ENCODE measurements around the gene KIF16B. TPM values are rescaled to one million over a fixed set of nuclear protein-coding genes. Genes with fewer than 3 reads are reported as not detected.

Gene KIF16B
- total RNA-seq, 6 experiments from 2014 or later, result 0.31 to 3.4 (median 3.2) TPM

- TF ChIP-seq CTCF (IDR thresholded peaks at IDR 0.05), result no peak
- no peak for DNase-seq
- Mint-ChIP-seq H3K4me3 (no peak overlapping the region), H3K36me3 (ENCODE audit: low read depth) (peaks cover 4% of the 10 kb centered on the region), H3K4me1 (ENCODE audit: low read depth) (no peaks in the 10 kb centered on the region; the same call in 1 of the 2 replicates), H3K27ac (no peak overlapping the region), H3K9me3 (peaks cover 9% of the 10 kb centered on the region), H3K27me3 (ENCODE audit: insufficient read depth) (no peaks in the 10 kb centered on the region; the same call in 1 of the 2 replicates)
Measured at GRCh38 chr20:16455324-16455723, 117.9 kb downstream of the KIF16B start.

DNA sequence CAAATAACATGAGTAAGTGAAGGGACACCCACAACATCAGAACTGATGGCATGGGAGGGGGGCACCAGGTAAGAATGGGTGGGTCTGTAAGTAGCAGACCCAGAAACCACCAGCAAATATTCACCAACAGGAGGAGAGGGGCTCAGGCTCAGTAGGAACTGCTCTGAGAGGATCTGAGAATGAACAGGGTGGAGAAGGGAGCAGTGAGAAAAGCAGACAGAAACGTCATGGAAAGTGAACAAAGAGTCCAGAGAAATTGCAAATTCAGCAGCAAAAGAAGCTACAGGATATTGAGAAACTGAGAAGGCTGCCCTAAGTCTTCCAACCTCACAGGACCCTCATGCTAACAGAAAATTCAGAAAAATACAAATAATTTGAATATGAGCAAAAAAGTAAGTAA lies 121.3 kb downstream of the KIF16B start:
- no peak for DNase-seq
- Mint-ChIP-seq H3K27me3 (ENCODE audit: insufficient read depth) (no peaks in the 10 kb centered on the region; the same call in 1 of the 2 replicates), H3K36me3 (ENCODE audit: low read depth) (peaks cover 4% of the 10 kb centered on the region), H3K4me1 (ENCODE audit: low read depth) (no peaks in the 10 kb centered on the region), H3K27ac (no peak overlapping the region), H3K9me3 (peaks cover 23% of the 10 kb centered on the region), H3K4me3 (no peak overlapping the region)
- TF ChIP-seq CTCF (IDR thresholded peaks at IDR 0.05), result no peak

- H3K27me3 Mint-ChIP-seq (ENCODE audit: insufficient read depth), result no peaks in the 10 kb centered on the region; the same call in 1 of the 2 replicates
- peaks cover 4% of the 10 kb centered on the region for H3K36me3 Mint-ChIP-seq (ENCODE audit: low read depth)
- no peaks in the 10 kb centered on the region for H3K4me1 Mint-ChIP-seq (ENCODE audit: low read depth)
- H3K27ac Mint-ChIP-seq, result no peak overlapping the region
- no peak for TF ChIP-seq CTCF (IDR thresholded peaks at IDR 0.05)
- DNase-seq, result no peak
- H3K9me3 Mint-ChIP-seq, result peaks cover 23% of the 10 kb centered on the region
- no peak overlapping the region for H3K4me3 Mint-ChIP-seq
Measured at GRCh38 chr20:16451001-16451400, 122.2 kb downstream of the KIF16B start.

DNA sequence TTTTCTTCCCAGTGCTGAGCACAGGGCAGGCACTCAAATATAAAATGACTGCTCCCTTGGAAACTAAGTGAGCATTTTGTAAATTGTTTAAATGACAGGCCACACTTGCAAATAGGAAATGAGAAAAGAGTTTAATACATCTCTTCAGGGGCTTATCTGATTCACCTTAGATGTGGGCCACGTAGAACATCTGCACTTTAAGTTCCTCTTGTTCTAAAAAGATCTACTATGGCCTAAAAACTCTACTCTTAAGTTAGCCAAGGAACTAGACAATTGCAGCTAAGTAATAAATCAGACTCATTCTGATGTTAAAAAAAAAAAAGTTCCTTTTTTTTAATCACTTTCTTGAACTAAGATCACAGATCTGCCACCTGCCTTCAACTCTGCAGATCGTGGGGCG lies 126.3 kb downstream of the KIF16B start:
- peaks cover 3% of the 10 kb centered on the region for H3K36me3 Mint-ChIP-seq (ENCODE audit: low read depth)
- H3K9me3 Mint-ChIP-seq, result peaks cover 21% of the 10 kb centered on the region
- H3K27me3 Mint-ChIP-seq (ENCODE audit: insufficient read depth), result no peaks in the 10 kb centered on the region; the same call in 1 of the 2 replicates
- DNase-seq, result no peak
- no peaks in the 10 kb centered on the region for H3K4me1 Mint-ChIP-seq (ENCODE audit: low read depth)
- TF ChIP-seq CTCF (IDR thresholded peaks at IDR 0.05), result no peak
- H3K4me3 Mint-ChIP-seq, result no peak overlapping the region
- no peak overlapping the region for H3K27ac Mint-ChIP-seq

DNA sequence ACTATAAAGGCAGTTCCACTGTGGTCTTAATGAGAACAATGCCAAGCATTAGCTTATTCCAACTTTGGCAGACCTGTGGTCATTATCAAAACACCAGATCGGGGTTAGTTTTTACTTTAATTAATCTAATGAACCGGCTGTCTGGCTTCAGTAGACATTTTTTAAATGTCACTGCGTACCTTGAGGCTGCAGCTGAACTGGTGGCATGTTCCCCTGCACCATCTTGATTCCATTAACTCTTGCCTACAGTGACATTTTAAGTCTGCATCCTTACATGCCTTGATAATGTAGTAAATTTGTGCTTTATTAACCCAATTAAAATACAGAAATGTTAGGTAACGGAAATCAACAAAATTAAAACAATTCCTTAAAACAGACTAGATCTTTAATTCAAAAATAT lies 127.0 kb downstream of the KIF16B start:
- DNase-seq, result no peak
- Mint-ChIP-seq H3K4me1 (ENCODE audit: low read depth) (no peaks in the 10 kb centered on the region), H3K9me3 (peaks cover 18% of the 10 kb centered on the region), H3K27me3 (ENCODE audit: insufficient read depth) (no peaks in the 10 kb centered on the region; the same call in 1 of the 2 replicates), H3K36me3 (ENCODE audit: low read depth) (no peaks in the 10 kb centered on the region; the same call in 1 of the 2 replicates), H3K4me3 (no peak overlapping the region), H3K27ac (no peak overlapping the region)
- no peak for TF ChIP-seq CTCF (IDR thresholded peaks at IDR 0.05)

DNA sequence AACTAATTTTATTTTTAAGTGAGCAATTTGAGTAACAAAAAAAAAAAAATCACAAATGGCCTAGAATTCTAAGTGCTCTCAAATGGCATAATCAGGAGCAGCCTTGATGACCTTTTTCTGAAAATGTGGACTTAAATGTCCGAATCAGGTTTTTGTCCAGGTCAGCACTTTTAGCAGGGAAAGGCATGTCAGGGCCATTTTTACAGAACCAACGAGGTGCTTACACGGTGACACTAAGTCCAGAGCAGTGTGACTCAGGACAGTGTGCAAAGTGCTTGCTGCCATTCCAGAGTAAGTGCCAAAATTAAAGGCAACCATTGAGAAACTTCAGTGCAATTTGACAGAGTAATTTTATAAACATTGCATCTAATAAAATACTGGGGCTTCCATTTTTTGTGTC lies 127.8 kb downstream of the KIF16B start:
- no peak overlapping the region for H3K27ac Mint-ChIP-seq

More for the DNA sequence above, 127.8 kb downstream of the KIF16B start:
- TF ChIP-seq CTCF (IDR thresholded peaks at IDR 0.05), result no peak
- peaks cover 15% of the 10 kb centered on the region for H3K9me3 Mint-ChIP-seq
- H3K4me3 Mint-ChIP-seq, result no peak overlapping the region
- H3K4me1 Mint-ChIP-seq (ENCODE audit: low read depth), result no peaks in the 10 kb centered on the region
- no peak for DNase-seq
- no peaks in the 10 kb centered on the region; the same call in 1 of the 2 replicates for H3K36me3 Mint-ChIP-seq (ENCODE audit: low read depth)
- H3K27me3 Mint-ChIP-seq (ENCODE audit: insufficient read depth), result no peaks in the 10 kb centered on the region; the same call in 1 of the 2 replicates
